Astrocyte of the cerebellum (primary cell): Measurements from ENCODE around the gene FOXO3.

ENCODE experiments used
- DNase-seq: peaks from one replicate; pipeline ENCODE4 v3.0.0-alpha.2; 2011; ENCODE audit warnings: low read depth
- H3K4me3 ChIP-seq: 2 replicates; pipeline ENCODE4 v1.5.1; 2011; ENCODE audit warnings: mild to moderate bottlenecking, low read depth, low read length, moderate library complexity
- CTCF ChIP-seq: IDR thresholded peaks from 2 replicates; pipeline ENCODE4 v1.5.1; 2012; ENCODE audit warnings: low read length, low read depth, moderate library complexity, mild to moderate bottlenecking; ENCODE audit errors: missing control alignments
- in situ Hi-C: cut with HindIII; loops from 2 replicates; pipeline ENCODE4 v1.10.0; 2017; ENCODE audit warnings: low sequenced_read_pairs

The FOXO3 gene

GRCh38 chr6:108587258-108588059 lies 26.7 kb downstream of the FOXO3 start:
- no peak overlapping the region for H3K4me3 ChIP-seq
- TF ChIP-seq CTCF = no peak
- DNase-seq = no peak
- in situ Hi-C loops = no loop called here

GRCh38 chr6:108588586-108588985 lies 27.9 kb downstream of the FOXO3 start:
- H3K4me3 ChIP-seq = no peak overlapping the region
- in situ Hi-C loops = no loop called here
- no peak for DNase-seq
- TF ChIP-seq CTCF = no peak

- no peak overlapping the region for H3K4me3 ChIP-seq
- in situ Hi-C loops = no loop called here
- TF ChIP-seq CTCF = no peak
- no peak for DNase-seq
Measured at GRCh38 chr6:108589244-108589791, 28.6 kb downstream of the FOXO3 start.

GRCh38 chr6:108591040-108591816 lies 30.5 kb downstream of the FOXO3 start:
- in situ Hi-C loops = no loop called here
- no peak for TF ChIP-seq CTCF
- no peak overlapping the region for H3K4me3 ChIP-seq
- DNase-seq = no peak

- DNase-seq = peak; percentile 72
- H3K4me3 ChIP-seq = no peak overlapping the region
- TF ChIP-seq CTCF = no peak
- in situ Hi-C loops = no loop called here
Measured at GRCh38 chr6:108592371-108593337, 31.9 kb downstream of the FOXO3 start.

GRCh38 chr6:108594151-108594550 lies 33.4 kb downstream of the FOXO3 start:
- DNase-seq = no peak
- TF ChIP-seq CTCF = no peak
- in situ Hi-C loops = no loop called here

More at GRCh38 chr6:108594151-108594550, 33.4 kb downstream of the FOXO3 start:
- no peak overlapping the region for H3K4me3 ChIP-seq
